Right lobe of liver (tissue), 4 donors: Measurements from ENCODE around the gene COMT.

ENCODE experiments used
- CTCF ChIP-seq, 4 donors: fragments of 200-600 bp in 3 of 4; fragments of 450-650 bp in 1 of 4; IDR thresholded peaks; one replicate each; pipeline versions ENCODE4 v1.5.1 to v1.8.0; 2016 to 2022; ENCODE audit warnings: antibody characterized with exemption in 4 of 4, mild to moderate bottlenecking in 2 of 4
- POLR2A ChIP-seq: fragments of 450-650 bp; IDR thresholded peaks from one replicate; pipeline ENCODE4 v1.6.1; 2017; ENCODE audit warnings: antibody characterized with exemption, mild to moderate bottlenecking
- donor health status: DM: no; HTN: no; CAD: no.
- donor health status: DM: no; HTN: no; CAD: no.
- donor health status: DM: no; HTN: yes; CAD: no.

- TF ChIP-seq CTCF (IDR thresholded peaks at IDR 0.05) (no peak), POLR2A (no peak)
Observed at GRCh38 chr22:19897726-19898125, 43.8 kb upstream of the COMT start.
